Measurements from ENCODE around the gene APLP2.
"Not testable (repeated sequence)": the region's sequence is repeated elsewhere in the genome, so short reads cannot be mapped to it uniquely, and the experiment has no call there.

APLP2 gene

GRCh38 chr11:130061017-130061416, 8.7 kb upstream of the APLP2 start:
- no peak for DNase-seq

GRCh38 chr11:130062026-130062425, 7.7 kb upstream of the APLP2 start:
- DNase-seq, result no peak

- DNase-seq, result no peak
These were observed 6.2 kb upstream of the APLP2 start for GRCh38 chr11:130063451-130063850.

GRCh38 chr11:130064596-130064995, 5.1 kb upstream of the APLP2 start:
- DNase-seq, result no peak

GRCh38 chr11:130066338-130066737, 3.4 kb upstream of the APLP2 start:
- no peak for DNase-seq

- DNase-seq, result no peak
These were observed 1.1 kb upstream of the APLP2 start for GRCh38 chr11:130068546-130068985.

GRCh38 chr11:130068986-130069658, 572 bp upstream of the APLP2 start:
- no peak for DNase-seq

GRCh38 chr11:130070109-130070845, 583 bp downstream of the APLP2 start:
- no peak for DNase-seq

- DNase-seq, result no peak
These were observed 1.1 kb downstream of the APLP2 start for GRCh38 chr11:130070846-130071200.

GRCh38 chr11:130071211-130071712, 1.6 kb downstream of the APLP2 start:
- no peak for DNase-seq

- DNase-seq, result no peak
These were observed 5.0 kb downstream of the APLP2 start for GRCh38 chr11:130074736-130075135.

GRCh38 chr11:130076778-130077481, 7.2 kb downstream of the APLP2 start:
- no peak for DNase-seq

GRCh38 chr11:130077671-130078070, 8.0 kb downstream of the APLP2 start:
- DNase-seq, result no peak

GRCh38 chr11:130078080-130078479, 8.4 kb downstream of the APLP2 start:
- DNase-seq, result no peak

GRCh38 chr11:130085671-130086290, 16.1 kb downstream of the APLP2 start:
- no peak for DNase-seq

- DNase-seq, result no peak
These were observed 17.0 kb downstream of the APLP2 start for GRCh38 chr11:130086669-130087068.

- DNase-seq, result no peak
These were observed 17.7 kb downstream of the APLP2 start for GRCh38 chr11:130087294-130087926.

GRCh38 chr11:130088217-130088616, 18.5 kb downstream of the APLP2 start:
- no peak for DNase-seq

- DNase-seq, result no peak
These were observed 19.4 kb downstream of the APLP2 start for GRCh38 chr11:130088919-130089673.

- DNase-seq, result no peak
These were observed 20.0 kb downstream of the APLP2 start for GRCh38 chr11:130089674-130090073.

GRCh38 chr11:130090517-130090916, 20.8 kb downstream of the APLP2 start:
- DNase-seq, result not testable (repeated sequence)

- not testable (repeated sequence) for DNase-seq
These were observed 21.5 kb downstream of the APLP2 start for GRCh38 chr11:130091169-130091568.

Data from GDM1 (cell line).